AG09319 (cell line): ENCODE measurements around the gene B3GLCT.

ENCODE experiments used
- DNase-seq: peaks from one replicate; pipeline ENCODE4 v3.0.0-alpha.2; 2010; ENCODE audit warnings: low read depth; ENCODE audit errors: extremely low read depth
- TF ChIP-seq, protein P1 (sequence below): IDR thresholded peaks from 2 replicates; pipeline ENCODE4 v1.5.1; 2011; ENCODE audit warnings: low read depth, mild to moderate bottlenecking, inconsistent platforms, low read length, moderate library complexity

The B3GLCT gene

DNA sequence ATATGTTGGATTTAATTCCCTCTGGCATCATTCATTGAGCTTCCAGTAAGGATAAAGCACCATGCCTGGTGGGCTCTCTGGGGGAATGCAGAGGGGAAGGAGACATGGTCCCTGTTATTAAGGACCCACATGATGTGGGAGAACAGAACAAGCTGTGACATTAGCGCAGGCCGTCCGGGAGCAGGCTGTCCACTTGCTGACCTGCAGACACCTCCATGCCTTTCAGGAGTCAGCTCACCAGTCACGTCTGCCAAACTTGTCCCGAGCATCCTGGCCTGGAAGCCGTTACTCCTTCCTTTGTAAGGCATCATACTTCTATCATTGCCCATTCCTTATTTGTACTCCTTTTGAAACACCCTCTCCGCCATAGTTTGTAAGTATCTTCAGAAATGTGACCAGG is 23.4 kb downstream of the B3GLCT start:
- TF ChIP-seq, protein P1, sequence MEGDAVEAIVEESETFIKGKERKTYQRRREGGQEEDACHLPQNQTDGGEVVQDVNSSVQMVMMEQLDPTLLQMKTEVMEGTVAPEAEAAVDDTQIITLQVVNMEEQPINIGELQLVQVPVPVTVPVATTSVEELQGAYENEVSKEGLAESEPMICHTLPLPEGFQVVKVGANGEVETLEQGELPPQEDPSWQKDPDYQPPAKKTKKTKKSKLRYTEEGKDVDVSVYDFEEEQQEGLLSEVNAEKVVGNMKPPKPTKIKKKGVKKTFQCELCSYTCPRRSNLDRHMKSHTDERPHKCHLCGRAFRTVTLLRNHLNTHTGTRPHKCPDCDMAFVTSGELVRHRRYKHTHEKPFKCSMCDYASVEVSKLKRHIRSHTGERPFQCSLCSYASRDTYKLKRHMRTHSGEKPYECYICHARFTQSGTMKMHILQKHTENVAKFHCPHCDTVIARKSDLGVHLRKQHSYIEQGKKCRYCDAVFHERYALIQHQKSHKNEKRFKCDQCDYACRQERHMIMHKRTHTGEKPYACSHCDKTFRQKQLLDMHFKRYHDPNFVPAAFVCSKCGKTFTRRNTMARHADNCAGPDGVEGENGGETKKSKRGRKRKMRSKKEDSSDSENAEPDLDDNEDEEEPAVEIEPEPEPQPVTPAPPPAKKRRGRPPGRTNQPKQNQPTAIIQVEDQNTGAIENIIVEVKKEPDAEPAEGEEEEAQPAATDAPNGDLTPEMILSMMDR = no peak
- no peak for DNase-seq

DNA sequence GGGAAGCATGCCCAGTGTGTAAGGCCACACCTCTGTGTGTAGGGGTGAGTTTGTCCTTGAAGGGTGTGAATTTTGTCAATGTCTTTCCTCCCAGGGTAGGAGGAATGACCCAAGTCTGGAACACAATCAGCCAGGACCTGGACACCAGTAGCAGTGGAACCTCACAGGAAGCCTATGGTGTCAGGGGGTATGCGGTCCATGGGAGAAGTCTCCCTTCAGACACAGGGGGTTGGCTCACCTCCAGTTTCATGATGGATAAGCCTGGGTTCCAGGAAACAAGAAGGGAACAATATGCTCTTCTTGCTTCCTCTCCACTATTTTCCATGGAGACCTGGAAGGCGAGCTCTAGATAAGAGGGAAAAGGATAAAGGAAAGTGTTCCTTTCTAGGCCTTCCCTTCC is 23.9 kb downstream of the B3GLCT start:
- DNase-seq = no peak
- TF ChIP-seq, protein P1 = no peak

DNA sequence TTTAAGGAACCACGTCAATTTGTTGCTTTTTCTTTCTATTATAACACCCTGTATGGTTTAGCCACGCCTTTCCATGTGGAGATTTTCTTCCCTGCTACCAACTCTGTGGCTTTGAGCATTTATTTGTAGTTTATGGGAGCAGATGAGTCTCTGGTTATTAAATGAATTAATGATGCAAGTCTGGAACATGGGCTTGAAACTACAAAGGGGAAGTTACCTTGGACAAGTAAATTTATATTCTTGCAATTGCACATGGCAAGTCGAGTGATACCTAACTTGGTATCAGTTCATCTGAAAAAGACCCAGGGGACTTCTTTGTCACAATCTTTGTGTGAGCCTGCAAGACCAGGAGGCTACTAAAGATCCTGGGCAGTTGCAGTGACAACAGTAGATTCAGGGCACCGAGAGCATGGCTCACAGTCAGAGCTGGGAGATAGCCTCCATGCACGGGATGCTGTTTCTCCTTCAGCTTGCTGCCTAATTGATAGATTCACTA is 24.4 kb downstream of the B3GLCT start:
- no peak for DNase-seq
- TF ChIP-seq, protein P1 = no peak

DNA sequence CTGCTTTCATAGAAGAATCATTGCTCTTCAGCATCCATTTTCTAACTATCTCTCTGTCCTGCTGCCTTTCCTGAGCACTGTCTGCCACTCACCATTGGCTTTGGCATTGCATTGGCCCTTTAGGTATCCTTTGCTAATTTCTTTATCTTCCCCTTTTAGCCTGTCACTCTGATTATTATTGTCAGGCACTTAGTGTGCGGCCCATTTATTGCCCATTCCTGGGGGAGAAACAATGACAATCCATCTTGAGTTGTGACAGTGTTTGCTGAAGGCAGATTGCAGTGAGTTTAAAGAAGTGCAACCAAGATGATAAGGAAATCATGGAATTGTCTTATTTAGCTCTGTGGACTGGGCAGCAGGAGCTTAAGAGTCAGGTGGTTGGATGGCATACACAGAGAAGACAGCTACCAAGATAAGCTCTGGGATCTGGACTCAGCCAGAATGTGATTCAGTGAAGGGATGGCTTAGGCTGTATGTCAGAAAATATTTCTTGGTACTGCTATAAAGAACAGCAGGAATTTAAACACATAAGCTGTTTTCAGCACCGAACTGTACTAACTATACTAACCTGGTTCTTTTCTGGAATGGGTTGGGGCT is 25.3 kb downstream of the B3GLCT start:
- DNase-seq = no peak
- TF ChIP-seq, protein P1 = no peak

DNA sequence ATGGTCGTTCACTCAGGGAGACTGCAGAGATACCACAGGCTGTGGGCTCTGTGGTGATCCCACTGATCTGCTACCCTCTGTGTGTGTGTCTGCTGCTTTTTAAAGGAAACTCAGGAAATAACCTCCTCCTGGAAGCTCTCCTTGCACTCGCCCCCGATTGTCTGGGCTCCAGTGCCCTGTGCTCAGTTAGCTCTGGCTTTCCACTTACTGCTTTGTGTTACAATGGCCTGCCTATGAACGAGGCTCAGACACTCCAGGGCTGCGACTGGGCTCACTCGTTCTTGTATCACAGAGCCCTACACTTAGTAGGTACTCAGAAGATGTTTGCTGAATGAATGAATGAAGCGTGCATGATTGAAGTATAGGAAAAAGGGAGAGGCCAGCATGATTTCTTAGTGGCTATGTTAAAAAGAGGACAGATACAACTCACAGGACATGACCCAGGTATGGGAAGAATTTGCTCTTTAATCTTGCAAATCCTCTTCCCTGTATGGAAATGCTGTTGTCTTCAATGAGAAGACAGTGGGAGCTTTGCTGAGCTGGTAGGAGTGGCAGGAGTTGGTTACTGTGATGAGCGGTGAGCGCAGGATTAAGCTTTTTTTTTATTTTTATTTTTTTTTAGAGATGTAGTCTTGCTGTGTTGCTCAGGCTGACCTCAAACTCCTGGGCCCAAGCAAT is 26.4 kb downstream of the B3GLCT start:
- TF ChIP-seq, protein P1 = no peak
- no peak for DNase-seq

DNA sequence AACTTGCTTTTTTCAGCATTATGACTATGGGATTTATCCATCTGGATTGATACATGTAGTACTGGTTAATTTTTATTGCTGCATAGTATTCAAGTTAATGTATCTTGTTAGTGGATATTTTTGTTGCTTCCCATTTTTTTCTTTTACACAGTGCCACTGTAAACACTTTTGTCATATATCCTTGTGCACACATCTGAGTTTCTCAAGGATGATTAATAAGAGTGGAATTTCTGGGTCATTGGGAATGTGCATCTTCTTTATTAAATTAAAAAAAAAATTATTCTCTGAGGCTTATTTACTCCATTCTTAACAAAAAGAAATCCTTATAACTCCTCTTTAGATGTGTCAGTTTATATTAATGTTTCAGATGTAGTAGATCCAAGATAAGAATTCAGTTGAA is 27.3 kb downstream of the B3GLCT start:
- DNase-seq = no peak
- TF ChIP-seq, protein P1 = no peak

DNA sequence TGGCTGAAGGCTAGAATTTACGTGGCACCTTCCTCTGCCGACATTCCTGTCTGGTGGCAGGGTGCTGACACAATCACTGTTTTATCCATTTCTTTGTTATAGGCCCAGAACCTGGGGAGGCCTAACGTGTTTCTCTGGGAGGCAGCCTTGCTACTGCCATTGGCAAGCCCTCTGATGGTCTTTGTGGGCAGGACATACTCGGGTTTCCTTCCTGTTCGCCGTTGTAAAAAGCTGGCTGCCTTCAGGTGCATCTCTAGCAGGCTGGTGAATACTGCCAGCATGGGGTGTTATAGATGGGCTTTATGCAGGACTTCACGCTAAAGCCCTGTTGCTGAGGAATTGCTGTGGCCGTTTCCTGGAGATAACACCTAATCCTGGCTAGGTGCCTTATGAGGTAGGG is 28.1 kb downstream of the B3GLCT start:
- no peak for DNase-seq
- TF ChIP-seq, protein P1 = no peak
